GM23338 (cell line): Measurements from ENCODE around the gene MLST8. TPM values are rescaled to one million over a fixed set of nuclear protein-coding genes. Genes with fewer than 3 reads are reported as not detected.

Source experiments
- ATAC-seq: fragments of 200-7000 bp; cut with Tn5 transposase; 3 replicates; pipeline ENCODE4 v1.9.1; 2020
- DNase-seq: peaks from one replicate; pipeline ENCODE4 v3.0.0-alpha.2; 2015; ENCODE audit warnings: low spot score
- H2AFZ ChIP-seq: fragments of 200-600 bp; sonication (generic); 2 replicates; pipeline ENCODE4 v1.8.0; 2016; ENCODE audit warnings: antibody characterized with exemption, mild to moderate bottlenecking, moderate library complexity
- H3F3A ChIP-seq: fragments of 200-600 bp; sonication (generic); replicated peaks from 2 replicates; pipeline ENCODE4 v1.8.0; 2017; ENCODE audit warnings: antibody characterized with exemption, mixed run types, low read depth
- H3K27ac ChIP-seq: fragments of 200-600 bp; sonication (generic); 2 replicates; pipeline ENCODE4 v1.6.1; 2016; ENCODE audit warnings: low read depth
- H3K27me3 ChIP-seq: fragments of 200-600 bp; sonication (generic); 2 replicates; pipeline ENCODE4 v1.8.0; 2016; ENCODE audit warnings: mild to moderate bottlenecking, mixed run types, moderate library complexity; ENCODE audit not compliant: insufficient read depth
- H3K36me3 ChIP-seq: fragments of 200-600 bp; sonication (generic); 2 replicates; pipeline ENCODE4 v1.8.0; 2016; ENCODE audit warnings: mild to moderate bottlenecking; ENCODE audit not compliant: insufficient read depth
- H3K4me1 ChIP-seq: fragments of 200-600 bp; sonication (generic); 2 replicates; pipeline ENCODE4 v1.8.0; 2016; ENCODE audit warnings: mild to moderate bottlenecking, moderate library complexity; ENCODE audit not compliant: insufficient read depth
- H3K4me2 ChIP-seq: fragments of 200-600 bp; sonication (generic); 2 replicates; pipeline ENCODE4 v1.7.1; 2017; ENCODE audit warnings: mixed run types
- H3K4me3 ChIP-seq: fragments of 200-600 bp; sonication (generic); 2 replicates; pipeline ENCODE4 v1.6.1; 2016; ENCODE audit warnings: mixed run types
- H3K79me2 ChIP-seq: fragments of 200-600 bp; sonication (generic); replicated peaks from 2 replicates; pipeline ENCODE4 v1.8.0; 2017; ENCODE audit warnings: mild to moderate bottlenecking; ENCODE audit not compliant: insufficient read depth
- H3K9me2 ChIP-seq: fragments of 200-600 bp; sonication (generic); 2 replicates; pipeline ENCODE4 v1.8.0; 2017; ENCODE audit not compliant: insufficient read depth
- H4K20me1 ChIP-seq: fragments of 200-600 bp; sonication (generic); replicated peaks from 2 replicates; pipeline ENCODE4 v1.8.0; 2017; ENCODE audit warnings: mild to moderate bottlenecking; ENCODE audit not compliant: insufficient read depth
- H3K27ac Mint-ChIP-seq: 2 replicates; pipeline ENCODE4 v1.8.0; 2020; ENCODE audit warnings: inconsistent platforms, mild to moderate bottlenecking, moderate library complexity, mixed read lengths
- H3K27me3 Mint-ChIP-seq: 3 replicates; pipeline ENCODE4 v1.8.0; 2022; ENCODE audit warnings: low read depth, mild to moderate bottlenecking, moderate library complexity, mixed read lengths, inconsistent platforms; ENCODE audit not compliant: insufficient read depth, poor library complexity
- H3K36me3 Mint-ChIP-seq: 3 replicates; pipeline ENCODE4 v1.8.0; 2021; ENCODE audit warnings: low read depth, mild to moderate bottlenecking, inconsistent platforms, moderate library complexity, mixed read lengths
- H3K4me1 Mint-ChIP-seq: 3 replicates; pipeline ENCODE4 v1.8.0; 2020; ENCODE audit warnings: mild to moderate bottlenecking, inconsistent platforms, mixed read lengths
- H3K4me3 Mint-ChIP-seq: 3 replicates; pipeline ENCODE4 v1.8.0; 2021; ENCODE audit warnings: moderate library complexity, mild to moderate bottlenecking, inconsistent platforms, mixed read lengths
- H3K9me3 Mint-ChIP-seq: 3 replicates; pipeline ENCODE4 v1.8.0; 2020; ENCODE audit warnings: moderate library complexity, mild to moderate bottlenecking, inconsistent platforms, mixed read lengths
- CREB1 ChIP-seq: fragments of 250-450 bp; sonication (Bioruptor Pico); IDR thresholded peaks from 2 replicates; pipeline ENCODE4 v1.5.0; 2020; ENCODE audit warnings: low read depth, mild to moderate bottlenecking, moderate library complexity
- ETS1 ChIP-seq: IDR thresholded peaks from 2 replicates; pipeline ENCODE4 v1.6.1; 2016; ENCODE audit warnings: antibody characterized with exemption
- EZH2 ChIP-seq: fragments of 200-600 bp; sonication (generic); IDR thresholded peaks from one replicate; pipeline ENCODE4 v1.8.0; 2017; ENCODE audit warnings: antibody characterized with exemption, mild to moderate bottlenecking, low read depth; ENCODE audit not compliant: unreplicated experiment
- EZH2phosphoT487 ChIP-seq: fragments of 200-600 bp; sonication (generic); IDR thresholded peaks from one replicate; pipeline ENCODE4 v1.8.1; 2018; ENCODE audit warnings: antibody characterized with exemption; ENCODE audit not compliant: unreplicated experiment
- JUNB ChIP-seq: IDR thresholded peaks from one replicate; pipeline ENCODE4 v1.6.1; 2016; ENCODE audit warnings: antibody characterized with exemption; ENCODE audit not compliant: unreplicated experiment
- NANOG ChIP-seq: IDR thresholded peaks from 2 replicates; pipeline ENCODE4 v1.6.1; 2016; ENCODE audit warnings: antibody characterized with exemption, borderline replicate concordance
- POLR2AphosphoS5 ChIP-seq: IDR thresholded peaks from 2 replicates; pipeline ENCODE4 v1.6.1; 2016; ENCODE audit warnings: antibody characterized with exemption, low read depth
- STAT1 ChIP-seq: IDR thresholded peaks from one replicate; pipeline ENCODE4 v1.6.1; 2016; ENCODE audit warnings: antibody characterized with exemption; ENCODE audit not compliant: unreplicated experiment
- ZNF114 ChIP-seq: fragments of 250-450 bp; sonication (Bioruptor Pico); IDR thresholded peaks from 2 replicates; pipeline ENCODE4 v1.5.0; 2020; ENCODE audit warnings: mild to moderate bottlenecking, moderate library complexity
- ZNF331 ChIP-seq: fragments of 250-450 bp; sonication (Bioruptor Pico); IDR thresholded peaks from 2 replicates; pipeline ENCODE4 v1.5.0; 2020; ENCODE audit warnings: low read depth, mild to moderate bottlenecking, moderate library complexity
- polyA plus RNA-seq: library from polyadenylated mRNA; unstranded; fragments of >200 nt; fragmentation: Nextera tagmentation; extraction: Ambion mirVana; gene quantifications from 2 replicates; pipeline ENCODE4 v1.2.1, GENCODE V29; 2016
- total RNA-seq: library from RNA; depleted of rRNA; stranded (reverse); fragments of >200 nt; shearing (Covaris generic); gene quantifications from 2 replicates; pipeline ENCODE4 v1.2.3, GENCODE V29; 2014
- TF ChIP-seq, protein P1 (sequence below), 2 experiments: fragments of 200-600 bp in 1 of 2; sonication (generic) in 1 of 2; conservative IDR thresholded peaks; 2 replicates each; pipeline versions ENCODE4 v1.5.1 to v1.6.1; 2016 to 2017; ENCODE audit warnings: antibody characterized with exemption in 2 of 2, low read depth in 2 of 2, mild to moderate bottlenecking in 2 of 2, moderate library complexity in 1 of 2
- TF ChIP-seq, protein P2 (sequence below): IDR thresholded peaks from one replicate; pipeline ENCODE4 v1.6.1; 2018; ENCODE audit warnings: antibody characterized with exemption; ENCODE audit not compliant: unreplicated experiment

MLST8 gene
- total and polyA plus RNA-seq, 2 experiments from 2014 or later = 58.8 to 138 TPM

GRCh38 chr16:2158262-2158638 lies 47.0 kb upstream of the MLST8 start:
- peaks cover 19% of the 10 kb centered on the region for H3F3A ChIP-seq
- H2AFZ ChIP-seq = no peak overlapping the region
- H3K27ac Mint-ChIP-seq = no peak overlapping the region
- no peak for DNase-seq
- peaks cover 35% of the 10 kb centered on the region for H3K27me3 Mint-ChIP-seq
- H3K4me1 Mint-ChIP-seq = peaks cover 31% of the 10 kb centered on the region
- no peak for ATAC-seq
- peaks cover 31% of the 10 kb centered on the region for H3K36me3 Mint-ChIP-seq
- H4K20me1 ChIP-seq = peaks cover 20% of the 10 kb centered on the region
- peaks cover 17% of the 10 kb centered on the region; the same call in 1 of the 2 replicates for H3K36me3 ChIP-seq
- H3K79me2 ChIP-seq = peaks cover 87% of the 10 kb centered on the region
- no peaks in the 10 kb centered on the region for H3K27me3 ChIP-seq
- H3K9me2 ChIP-seq = no peaks in the 10 kb centered on the region
- H3K4me3 Mint-ChIP-seq = peak overlapping the region; percentile 93; the same call in 1 of the 3 replicates
- H3K27ac ChIP-seq = 0 out of 2 replicates have a peak overlapping the region, but pooled peaks have one; percentile 26
- H3K4me2 ChIP-seq = no peak overlapping the region
- peaks cover 18% of the 10 kb centered on the region for H3K9me3 Mint-ChIP-seq
- TF ChIP-seq JUNB (no peak), ETS1 (no peak), CREB1 (no peak)
- H3K4me1 ChIP-seq = peaks cover 15% of the 10 kb centered on the region; the same call in 1 of the 2 replicates
- H3K4me3 ChIP-seq = no peak overlapping the region

GRCh38 chr16:2159175-2159838 lies 45.9 kb upstream of the MLST8 start:
- ATAC-seq = no peak
- H3K4me3 Mint-ChIP-seq = peak overlapping the region; percentile 21; the same call in 1 of the 3 replicates
- TF ChIP-seq ZNF331 (CRISPR knock-in tag) (no peak), ZNF114 (CRISPR knock-in tag) (no peak), EZH2phosphoT487 (no peak), CREB1 (no peak), STAT1 (no peak), EZH2 (no peak), POLR2AphosphoS5 (no peak), ETS1 (no peak), JUNB (no peak), NANOG (no peak)
- TF ChIP-seq, protein P1, sequence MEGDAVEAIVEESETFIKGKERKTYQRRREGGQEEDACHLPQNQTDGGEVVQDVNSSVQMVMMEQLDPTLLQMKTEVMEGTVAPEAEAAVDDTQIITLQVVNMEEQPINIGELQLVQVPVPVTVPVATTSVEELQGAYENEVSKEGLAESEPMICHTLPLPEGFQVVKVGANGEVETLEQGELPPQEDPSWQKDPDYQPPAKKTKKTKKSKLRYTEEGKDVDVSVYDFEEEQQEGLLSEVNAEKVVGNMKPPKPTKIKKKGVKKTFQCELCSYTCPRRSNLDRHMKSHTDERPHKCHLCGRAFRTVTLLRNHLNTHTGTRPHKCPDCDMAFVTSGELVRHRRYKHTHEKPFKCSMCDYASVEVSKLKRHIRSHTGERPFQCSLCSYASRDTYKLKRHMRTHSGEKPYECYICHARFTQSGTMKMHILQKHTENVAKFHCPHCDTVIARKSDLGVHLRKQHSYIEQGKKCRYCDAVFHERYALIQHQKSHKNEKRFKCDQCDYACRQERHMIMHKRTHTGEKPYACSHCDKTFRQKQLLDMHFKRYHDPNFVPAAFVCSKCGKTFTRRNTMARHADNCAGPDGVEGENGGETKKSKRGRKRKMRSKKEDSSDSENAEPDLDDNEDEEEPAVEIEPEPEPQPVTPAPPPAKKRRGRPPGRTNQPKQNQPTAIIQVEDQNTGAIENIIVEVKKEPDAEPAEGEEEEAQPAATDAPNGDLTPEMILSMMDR (conservative IDR thresholded peaks at IDR 0.05; ENCODE audit: low read depth in 2 of 2) = no peak
- TF ChIP-seq, protein P2, sequence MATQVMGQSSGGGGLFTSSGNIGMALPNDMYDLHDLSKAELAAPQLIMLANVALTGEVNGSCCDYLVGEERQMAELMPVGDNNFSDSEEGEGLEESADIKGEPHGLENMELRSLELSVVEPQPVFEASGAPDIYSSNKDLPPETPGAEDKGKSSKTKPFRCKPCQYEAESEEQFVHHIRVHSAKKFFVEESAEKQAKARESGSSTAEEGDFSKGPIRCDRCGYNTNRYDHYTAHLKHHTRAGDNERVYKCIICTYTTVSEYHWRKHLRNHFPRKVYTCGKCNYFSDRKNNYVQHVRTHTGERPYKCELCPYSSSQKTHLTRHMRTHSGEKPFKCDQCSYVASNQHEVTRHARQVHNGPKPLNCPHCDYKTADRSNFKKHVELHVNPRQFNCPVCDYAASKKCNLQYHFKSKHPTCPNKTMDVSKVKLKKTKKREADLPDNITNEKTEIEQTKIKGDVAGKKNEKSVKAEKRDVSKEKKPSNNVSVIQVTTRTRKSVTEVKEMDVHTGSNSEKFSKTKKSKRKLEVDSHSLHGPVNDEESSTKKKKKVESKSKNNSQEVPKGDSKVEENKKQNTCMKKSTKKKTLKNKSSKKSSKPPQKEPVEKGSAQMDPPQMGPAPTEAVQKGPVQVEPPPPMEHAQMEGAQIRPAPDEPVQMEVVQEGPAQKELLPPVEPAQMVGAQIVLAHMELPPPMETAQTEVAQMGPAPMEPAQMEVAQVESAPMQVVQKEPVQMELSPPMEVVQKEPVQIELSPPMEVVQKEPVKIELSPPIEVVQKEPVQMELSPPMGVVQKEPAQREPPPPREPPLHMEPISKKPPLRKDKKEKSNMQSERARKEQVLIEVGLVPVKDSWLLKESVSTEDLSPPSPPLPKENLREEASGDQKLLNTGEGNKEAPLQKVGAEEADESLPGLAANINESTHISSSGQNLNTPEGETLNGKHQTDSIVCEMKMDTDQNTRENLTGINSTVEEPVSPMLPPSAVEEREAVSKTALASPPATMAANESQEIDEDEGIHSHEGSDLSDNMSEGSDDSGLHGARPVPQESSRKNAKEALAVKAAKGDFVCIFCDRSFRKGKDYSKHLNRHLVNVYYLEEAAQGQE = no peak

More at GRCh38 chr16:2159175-2159838, 45.9 kb upstream of the MLST8 start:
- Histone ChIP-seq H4K20me1 (peaks cover 9% of the 10 kb centered on the region), H3F3A (peaks cover 17% of the 10 kb centered on the region), H3K36me3 (peaks cover 6% of the 10 kb centered on the region; the same call in 1 of the 2 replicates), H3K4me3 (0 out of 2 replicates have a peak overlapping the region, but pooled peaks have one; percentile 10), H3K4me1 (peaks cover 15% of the 10 kb centered on the region; the same call in 1 of the 2 replicates), H3K4me2 (no peak overlapping the region), H3K79me2 (peaks cover 80% of the 10 kb centered on the region), H3K27ac (0 out of 2 replicates have a peak overlapping the region, but pooled peaks have one; percentile 26), H3K27me3 (no peaks in the 10 kb centered on the region), H2AFZ (no peak overlapping the region), H3K9me2 (no peaks in the 10 kb centered on the region)
- peak overlapping the region; percentile 86 for H3K27ac Mint-ChIP-seq
- no peak for DNase-seq
- H3K9me3 Mint-ChIP-seq = peaks cover 11% of the 10 kb centered on the region
- H3K4me1 Mint-ChIP-seq = peaks cover 28% of the 10 kb centered on the region
- H3K27me3 Mint-ChIP-seq = peaks cover 30% of the 10 kb centered on the region
- H3K36me3 Mint-ChIP-seq = peaks cover 30% of the 10 kb centered on the region
